Thoracic aorta (tissue), 2 donors: ENCODE data around the gene CCDC92. TPM values are rescaled to one million over a fixed set of nuclear protein-coding genes. Genes with fewer than 3 reads are reported as not detected.

Source experiments
- ATAC-seq: fragments of 150-250 bp; one replicate; pipeline ENCODE4 v1.8.0; 2017; ENCODE audit warnings: low read depth; ENCODE audit not compliant: insufficient number of reproducible peaks, low FRiP score
- DNase-seq: peaks from one replicate; pipeline ENCODE4 v3.0.0-alpha.2; 2020; ENCODE audit warnings: low spot score
- H3K27ac ChIP-seq, 2 donors: fragments of 200-600 bp; sonication (generic); 1 replicate in 1 of 2; 2 replicates in 1 of 2; pipeline ENCODE4 v1.5.1; 2016; ENCODE audit warnings: mild to moderate bottlenecking in 2 of 2, moderate library complexity in 2 of 2
- H3K27me3 ChIP-seq: fragments of 200-600 bp; sonication (generic); replicated peaks from 2 replicates; pipeline ENCODE4 v1.6.0; 2016; ENCODE audit warnings: mild to moderate bottlenecking; ENCODE audit not compliant: insufficient read depth
- H3K36me3 ChIP-seq: fragments of 200-600 bp; sonication (generic); one replicate; pipeline ENCODE4 v1.5.1; 2016
- H3K4me1 ChIP-seq, 2 donors: fragments of 200-600 bp; sonication (generic); 1 replicate in 1 of 2; 2 replicates in 1 of 2; pipeline versions ENCODE4 v1.5.1 to v1.6.0; 2016; ENCODE audit warnings: low read depth in 2 of 2, mild to moderate bottlenecking in 1 of 2; ENCODE audit not compliant: control insufficient read depth in 1 of 2
- H3K4me3 ChIP-seq: fragments of 200-600 bp; sonication (generic); 2 replicates; pipeline ENCODE4 v1.5.1; 2016; ENCODE audit warnings: mild to moderate bottlenecking
- H3K9me3 ChIP-seq: fragments of 200-600 bp; sonication (generic); 2 replicates; pipeline ENCODE4 v1.5.1; 2016
- total RNA-seq, 2 donors: library from RNA; depleted of rRNA; stranded (reverse); fragments of >200 nt; gene quantifications; one replicate each; pipeline versions ENCODE4 v1.1.0 to v1.2.3, GENCODE V29; 2016
- TF ChIP-seq, protein P1 (sequence below): fragments of 200-600 bp; sonication (generic); IDR thresholded peaks from one replicate; pipeline ENCODE4 v1.5.1; 2019; ENCODE audit warnings: antibody characterized with exemption

Gene CCDC92
- total RNA-seq, 2 donors from 2014 or later, result 34.4 to 58.9 TPM

DNA sequence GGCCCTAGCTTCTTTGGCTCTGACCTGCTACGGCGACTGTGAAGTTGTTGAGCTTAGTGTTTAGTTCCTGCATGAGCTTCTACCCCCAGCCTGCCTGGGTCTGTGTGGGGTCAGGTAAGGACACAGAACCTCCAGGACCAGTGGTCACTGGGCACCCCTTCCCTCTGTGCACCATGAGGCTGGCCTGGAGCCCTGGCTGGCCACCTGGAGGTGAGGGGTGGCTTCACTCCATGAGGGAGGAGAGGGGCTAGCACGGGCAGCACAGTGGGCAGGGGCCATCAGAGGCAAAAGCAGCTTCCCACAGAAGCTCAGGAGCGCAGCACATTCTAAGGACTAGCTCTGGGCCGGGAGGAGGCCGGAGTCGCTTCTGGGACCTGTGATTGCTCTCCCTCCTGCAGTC, 36.7 kb downstream of the CCDC92 start:
- Histone ChIP-seq H3K36me3 (peaks cover 38% of the 10 kb centered on the region), H3K4me1 (no peaks in the 10 kb centered on the region), H3K27me3 (no peaks in the 10 kb centered on the region), H3K9me3 (no peaks in the 10 kb centered on the region), H3K4me3 (no peak overlapping the region), H3K27ac (no peak overlapping the region)
- ATAC-seq (no peak), DNase-seq (no peak)
- TF ChIP-seq, protein P1, sequence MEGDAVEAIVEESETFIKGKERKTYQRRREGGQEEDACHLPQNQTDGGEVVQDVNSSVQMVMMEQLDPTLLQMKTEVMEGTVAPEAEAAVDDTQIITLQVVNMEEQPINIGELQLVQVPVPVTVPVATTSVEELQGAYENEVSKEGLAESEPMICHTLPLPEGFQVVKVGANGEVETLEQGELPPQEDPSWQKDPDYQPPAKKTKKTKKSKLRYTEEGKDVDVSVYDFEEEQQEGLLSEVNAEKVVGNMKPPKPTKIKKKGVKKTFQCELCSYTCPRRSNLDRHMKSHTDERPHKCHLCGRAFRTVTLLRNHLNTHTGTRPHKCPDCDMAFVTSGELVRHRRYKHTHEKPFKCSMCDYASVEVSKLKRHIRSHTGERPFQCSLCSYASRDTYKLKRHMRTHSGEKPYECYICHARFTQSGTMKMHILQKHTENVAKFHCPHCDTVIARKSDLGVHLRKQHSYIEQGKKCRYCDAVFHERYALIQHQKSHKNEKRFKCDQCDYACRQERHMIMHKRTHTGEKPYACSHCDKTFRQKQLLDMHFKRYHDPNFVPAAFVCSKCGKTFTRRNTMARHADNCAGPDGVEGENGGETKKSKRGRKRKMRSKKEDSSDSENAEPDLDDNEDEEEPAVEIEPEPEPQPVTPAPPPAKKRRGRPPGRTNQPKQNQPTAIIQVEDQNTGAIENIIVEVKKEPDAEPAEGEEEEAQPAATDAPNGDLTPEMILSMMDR, result no peak

DNA sequence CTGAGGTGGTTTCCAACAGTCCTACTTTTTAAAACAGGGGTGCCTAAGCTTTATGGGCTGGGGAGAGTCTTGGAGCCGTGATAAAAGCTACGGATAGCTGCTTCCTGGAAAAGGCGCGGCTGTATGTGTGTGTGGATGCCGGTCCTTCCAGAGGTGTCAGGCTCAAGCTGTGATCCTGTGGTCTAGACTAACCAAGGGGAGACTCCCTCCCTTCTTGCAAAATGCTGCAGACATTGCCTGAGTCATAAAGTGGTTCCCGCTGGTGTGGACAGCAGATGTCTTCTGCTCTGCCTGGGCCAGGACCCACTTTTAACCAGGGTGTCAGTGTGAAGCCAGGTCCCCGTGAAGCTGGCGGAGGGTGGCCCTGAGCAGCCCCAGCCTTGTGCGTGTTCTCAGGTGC, 37.8 kb downstream of the CCDC92 start:
- ATAC-seq, result no peak
- H3K27ac ChIP-seq, result no peak overlapping the region
- DNase-seq, result no peak
- no peaks in the 10 kb centered on the region for H3K27me3 ChIP-seq
- TF ChIP-seq, protein P1, result no peak
- no peak overlapping the region for H3K4me3 ChIP-seq
- no peaks in the 10 kb centered on the region for H3K9me3 ChIP-seq
- H3K36me3 ChIP-seq, result peaks cover 31% of the 10 kb centered on the region
- H3K4me1 ChIP-seq, result no peaks in the 10 kb centered on the region

DNA sequence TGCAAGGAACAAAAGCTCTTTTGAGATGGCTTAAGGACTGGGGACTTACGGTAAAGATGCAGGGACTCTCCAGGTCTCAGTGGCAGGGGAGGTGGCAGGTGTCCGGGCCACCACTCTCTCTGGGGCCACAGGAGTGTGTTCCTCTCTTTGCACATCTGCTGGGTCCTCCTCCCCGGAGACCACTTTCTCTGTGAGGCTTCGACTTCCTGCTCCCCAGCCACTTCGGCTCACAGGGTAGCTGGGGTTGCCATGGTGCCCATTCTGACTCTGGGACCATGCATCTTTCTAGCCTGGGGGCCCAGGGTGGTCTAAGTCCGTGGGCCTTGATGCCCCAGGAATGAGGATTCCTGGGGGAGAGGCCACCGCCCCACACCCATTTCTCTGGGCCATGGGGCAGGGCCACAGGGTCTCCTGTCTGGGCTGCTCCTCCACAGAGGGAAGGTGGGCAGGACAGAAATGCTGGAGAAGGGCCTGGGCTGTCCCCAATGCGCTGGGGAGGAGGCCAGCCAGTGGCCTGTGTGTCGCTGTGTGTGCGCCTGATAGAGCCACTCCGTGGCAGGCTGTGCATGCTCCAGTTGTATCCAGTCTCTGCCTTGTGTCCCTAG, 38.5 kb downstream of the CCDC92 start:
- Histone ChIP-seq H3K4me3 (no peak overlapping the region), H3K27ac (no peak overlapping the region), H3K4me1 (no peaks in the 10 kb centered on the region), H3K27me3 (no peaks in the 10 kb centered on the region), H3K9me3 (no peaks in the 10 kb centered on the region), H3K36me3 (peaks cover 25% of the 10 kb centered on the region)
- TF ChIP-seq, protein P1, result no peak
- ATAC-seq, result no peak
- DNase-seq, result no peak

DNA sequence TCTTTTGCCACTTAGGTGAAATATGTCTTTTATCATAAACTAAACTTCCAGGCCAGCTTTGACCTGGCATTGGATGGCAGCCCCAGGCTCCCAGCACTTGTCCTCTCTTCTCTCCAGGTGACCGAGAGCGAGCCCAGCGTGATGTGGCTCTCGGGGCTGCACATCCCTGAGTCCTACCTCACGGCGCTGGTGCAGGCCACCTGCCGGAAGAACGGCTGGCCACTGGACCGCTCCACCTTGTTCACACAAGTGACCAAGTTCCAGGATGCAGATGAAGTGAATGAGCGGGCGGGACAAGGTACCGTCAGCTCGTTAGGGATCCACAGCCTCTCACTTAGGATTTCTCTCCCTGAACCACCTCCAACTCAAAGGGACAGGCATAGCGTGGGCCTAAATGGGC, 39.4 kb downstream of the CCDC92 start:
- H3K36me3 ChIP-seq, result peaks cover 23% of the 10 kb centered on the region
- H3K4me3 ChIP-seq, result no peak overlapping the region
- no peak for ATAC-seq
- no peaks in the 10 kb centered on the region for H3K9me3 ChIP-seq
- no peak overlapping the region for H3K27ac ChIP-seq
- TF ChIP-seq, protein P1, result no peak
- H3K27me3 ChIP-seq, result no peaks in the 10 kb centered on the region
- DNase-seq, result no peak
- no peaks in the 10 kb centered on the region for H3K4me1 ChIP-seq

DNA sequence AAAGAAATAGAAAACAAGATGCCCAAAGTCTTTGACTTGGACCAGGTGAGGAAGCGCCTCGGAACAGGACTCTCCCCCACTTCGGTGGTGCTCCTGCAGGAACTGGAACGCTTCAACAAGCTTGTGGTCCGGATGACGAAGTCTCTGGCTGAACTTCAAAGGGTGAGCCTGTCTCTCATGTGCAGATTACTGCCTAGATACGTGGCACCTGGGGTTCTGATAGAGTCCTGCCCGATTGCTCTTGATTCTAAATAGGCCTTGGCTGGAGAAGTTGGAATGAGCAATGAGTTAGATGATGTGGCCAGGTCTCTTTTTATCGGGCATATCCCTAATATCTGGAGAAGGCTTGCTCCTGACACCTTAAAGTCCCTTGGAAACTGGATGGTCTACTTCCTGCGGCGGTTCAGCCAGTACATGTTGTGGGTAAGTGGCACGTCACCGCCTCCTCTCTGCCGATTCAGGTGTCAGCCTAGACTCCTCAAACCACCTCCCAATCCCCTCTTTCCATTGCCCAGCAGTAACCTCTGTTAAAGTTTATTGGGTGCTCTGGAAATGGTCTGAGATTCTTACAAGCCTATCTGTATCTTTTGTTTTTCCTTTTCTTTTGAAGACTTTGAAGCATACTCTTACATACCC, 40.8 kb downstream of the CCDC92 start:
- no peak for DNase-seq
- no peak overlapping the region for H3K4me3 ChIP-seq
- no peak overlapping the region for H3K27ac ChIP-seq
- H3K9me3 ChIP-seq, result no peaks in the 10 kb centered on the region
- no peaks in the 10 kb centered on the region for H3K27me3 ChIP-seq
- TF ChIP-seq, protein P1, result no peak
- peaks cover 11% of the 10 kb centered on the region for H3K36me3 ChIP-seq
- ATAC-seq, result no peak
- H3K4me1 ChIP-seq, result no peaks in the 10 kb centered on the region
